Measurements from ENCODE around the gene RMND1. TPM values are rescaled to one million over a fixed set of nuclear protein-coding genes. Genes with fewer than 3 reads are reported as not detected.

RMND1 gene
- total and polyA plus RNA-seq, 2 of the 13 experiments (the other 11 are each of a cell fraction or from before 2014, with no cell fraction given) = 34.0 to 72.5 TPM

GRCh38 chr6:151451950-151452749 lies at the start of gene RMND1 (continued):
- TF ChIP-seq ZNF589 (CRISPR knock-in tag; conservative IDR thresholded peaks at IDR 0.05) (peak; percentile 78), DR1 (CRISPR knock-in tag; IDR thresholded peaks at IDR 0.05) (peak; percentile 97), MTF2 (CRISPR knock-in tag; IDR thresholded peaks at IDR 0.05; ENCODE audit: borderline replicate concordance) (peak; percentile 97), TBP (CRISPR knock-in tag; IDR thresholded peaks at IDR 0.05) (0 out of 2 replicates have a peak, but pooled peaks have one; percentile 72), FOXO1 (CRISPR knock-in tag; IDR thresholded peaks at IDR 0.05) (0 out of 2 replicates have a peak, but pooled peaks have one; percentile 59), ZKSCAN8 (CRISPR knock-in tag; IDR thresholded peaks at IDR 0.05; ENCODE audit: borderline replicate concordance) (peak; percentile 91), ZNF10 (CRISPR knock-in tag; IDR thresholded peaks at IDR 0.05; ENCODE audit: borderline replicate concordance, low read depth) (no peak), ZXDC (CRISPR knock-in tag; IDR thresholded peaks at IDR 0.05) (0 out of 2 replicates have a peak, but pooled peaks have one; percentile 29), LBX2 (CRISPR knock-in tag; IDR thresholded peaks at IDR 0.05; ENCODE audit: borderline replicate concordance) (no peak), ZGPAT (CRISPR knock-in tag; IDR thresholded peaks at IDR 0.05) (peak; percentile 100), KDM5A (IDR thresholded peaks at IDR 0.05; ENCODE audit: borderline replicate concordance, low read length) (peak; percentile 89), ZNF572 (CRISPR knock-in tag; IDR thresholded peaks at IDR 0.05) (peak; percentile 86; the same call in 1 of the 2 replicates), ZNF646 (CRISPR knock-in tag; IDR thresholded peaks at IDR 0.05) (no peak), STAT6 (CRISPR knock-in tag; IDR thresholded peaks at IDR 0.05; ENCODE audit: borderline replicate concordance) (peak; percentile 99)

All from HepG2 (cell line).